SW 1271 (cell line): ENCODE data around the gene TAF5.
"Not testable (repeated sequence)": the region's sequence is repeated elsewhere in the genome, so short reads cannot be mapped to it uniquely, and the experiment has no call there.

Experiments
- DNase-seq, 2 experiments: peaks; one replicate each; lab custom pipeline; 2025; lab: John Stamatoyannopoulos, UW

The TAF5 gene

DNA sequence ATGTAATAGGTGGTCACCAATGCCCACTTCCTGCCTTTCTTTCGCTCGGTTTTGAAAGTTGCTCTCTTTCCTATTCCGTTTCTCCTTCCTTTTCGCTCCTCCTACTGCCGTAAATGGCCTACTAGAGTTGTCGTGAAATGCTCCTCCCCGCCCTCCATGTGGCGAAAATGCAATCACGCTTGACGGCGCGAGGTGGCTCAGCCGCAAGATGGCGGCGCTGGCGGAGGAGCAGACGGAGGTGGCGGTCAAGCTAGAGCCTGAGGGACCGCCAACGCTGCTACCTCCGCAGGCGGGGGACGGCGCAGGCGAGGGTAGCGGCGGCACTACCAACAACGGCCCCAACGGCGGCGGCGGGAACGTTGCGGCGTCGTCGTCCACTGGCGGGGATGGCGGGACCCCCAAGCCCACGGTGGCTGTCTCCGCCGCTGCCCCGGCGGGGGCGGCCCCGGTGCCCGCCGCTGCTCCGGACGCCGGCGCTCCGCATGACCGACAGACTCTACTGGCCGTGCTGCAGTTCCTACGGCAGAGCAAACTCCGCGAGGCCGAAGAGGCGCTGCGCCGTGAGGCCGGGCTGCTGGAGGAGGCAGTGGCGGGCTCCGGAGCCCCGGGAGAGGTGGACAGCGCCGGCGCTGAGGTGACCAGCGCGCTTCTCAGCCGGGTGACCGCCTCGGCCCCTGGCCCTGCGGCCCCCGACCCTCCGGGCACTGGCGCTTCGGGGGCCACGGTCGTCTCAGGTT, at the start of gene TAF5:
Gene TAF5 (plus strand): TSS at position 195 of the 737 bp plus-strand sequence. CDS start 14 bp downstream, at position 209.
- DNase-seq: peak; percentile 83 to 95

DNA sequence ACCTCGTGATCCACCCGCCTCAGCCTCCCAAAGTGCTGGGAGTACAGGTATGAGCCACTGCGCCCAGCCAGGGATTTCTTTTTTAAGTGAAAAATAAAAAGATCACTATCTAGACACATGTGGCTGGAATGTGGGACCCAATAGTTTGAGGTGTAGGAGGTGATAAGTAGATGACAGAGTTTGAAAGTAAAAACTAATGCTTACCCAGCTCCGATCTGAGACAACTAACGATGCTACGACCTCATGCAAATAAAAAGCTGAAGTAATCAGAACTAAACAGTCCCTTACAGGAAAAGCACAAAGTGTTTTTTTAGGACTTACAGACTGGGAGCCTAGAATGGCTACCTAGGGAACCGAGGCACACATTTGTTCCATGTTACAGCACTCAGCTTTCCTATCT, 39.9 kb upstream of the TAF5 start:
- no peak for DNase-seq

DNA sequence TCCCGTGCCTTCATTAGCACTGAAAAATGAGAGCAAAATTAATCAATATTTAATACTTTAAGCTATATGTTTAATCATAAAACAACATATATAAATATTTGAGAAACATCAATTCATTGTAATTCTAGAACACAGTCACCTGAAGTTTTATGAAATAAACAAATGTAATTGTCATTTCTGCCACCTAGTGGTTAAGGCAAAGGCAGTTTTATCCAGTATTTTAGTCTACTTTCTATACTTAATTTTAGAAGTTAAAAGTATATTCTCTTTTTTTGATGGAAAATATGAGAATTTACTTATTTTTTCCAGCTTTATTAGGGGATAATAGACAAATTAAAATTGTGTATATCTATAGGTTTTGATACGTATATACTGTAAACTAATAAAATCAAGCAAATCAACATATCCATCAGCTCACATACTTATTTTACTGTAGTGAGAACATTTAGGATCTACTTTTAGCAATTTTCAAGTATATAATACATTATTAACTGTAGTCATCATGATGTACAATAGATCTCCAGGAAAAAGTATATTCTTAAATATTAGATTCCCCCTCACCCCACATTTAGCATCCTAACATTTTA, 33.7 kb upstream of the TAF5 start:
- DNase-seq: peak in 1 of 2 experiments; percentile 44

DNA sequence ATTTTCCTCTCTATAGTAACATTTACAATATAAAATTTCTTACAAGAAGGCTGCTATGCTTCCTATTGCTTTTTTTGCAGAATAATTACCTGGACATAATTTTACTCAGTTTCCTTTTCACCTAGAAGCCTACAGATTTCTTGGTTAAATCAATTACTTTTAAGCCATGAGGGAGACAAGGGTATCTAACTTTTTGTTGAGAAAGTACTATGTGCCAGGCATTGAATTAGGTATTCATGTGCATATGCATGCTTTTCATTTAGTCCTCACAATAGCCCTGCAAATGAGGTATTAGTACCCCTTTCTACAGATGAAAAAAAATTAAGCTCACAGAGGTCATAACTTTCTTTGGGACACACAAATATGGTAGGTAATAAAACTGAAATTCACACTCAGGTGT, 33.2 kb upstream of the TAF5 start:
- DNase-seq: no peak

DNA sequence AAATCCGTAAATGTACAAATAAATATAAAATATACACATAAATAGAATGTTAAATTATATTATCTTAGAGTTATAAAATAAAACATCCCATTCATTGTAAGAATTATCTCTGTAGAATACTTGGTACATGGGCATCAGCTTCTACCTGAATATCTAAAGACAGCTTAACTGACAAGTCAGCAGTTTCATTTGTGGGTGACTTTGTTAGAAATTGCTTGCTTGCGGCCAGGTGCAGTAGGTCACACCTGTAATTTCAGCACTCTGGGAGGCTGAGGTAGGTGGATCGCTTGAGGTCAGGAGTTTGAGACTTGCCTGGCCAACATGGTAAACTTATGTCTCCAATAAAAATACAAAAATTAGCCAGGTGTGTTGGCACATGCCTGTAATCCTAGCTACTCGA, 31.4 kb upstream of the TAF5 start:
- DNase-seq: no peak

DNA sequence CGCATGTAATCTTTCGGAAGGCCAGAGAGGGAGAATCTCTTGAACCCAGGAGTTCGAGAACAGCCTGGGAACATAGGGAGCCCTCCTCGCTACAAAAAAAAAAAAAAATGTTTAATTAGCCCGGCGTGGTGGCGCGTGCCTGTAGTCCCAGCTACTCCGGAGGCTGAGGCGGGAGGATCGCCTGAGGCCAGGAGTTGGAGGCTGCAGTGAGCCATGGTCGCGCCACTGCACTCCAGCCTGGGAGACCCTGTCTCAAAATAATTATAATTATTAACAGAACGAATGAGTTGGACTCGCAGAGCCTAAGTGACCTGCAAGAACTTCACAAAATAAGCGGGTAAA, 17.6 kb upstream of the TAF5 start:
- DNase-seq: no peak

DNA sequence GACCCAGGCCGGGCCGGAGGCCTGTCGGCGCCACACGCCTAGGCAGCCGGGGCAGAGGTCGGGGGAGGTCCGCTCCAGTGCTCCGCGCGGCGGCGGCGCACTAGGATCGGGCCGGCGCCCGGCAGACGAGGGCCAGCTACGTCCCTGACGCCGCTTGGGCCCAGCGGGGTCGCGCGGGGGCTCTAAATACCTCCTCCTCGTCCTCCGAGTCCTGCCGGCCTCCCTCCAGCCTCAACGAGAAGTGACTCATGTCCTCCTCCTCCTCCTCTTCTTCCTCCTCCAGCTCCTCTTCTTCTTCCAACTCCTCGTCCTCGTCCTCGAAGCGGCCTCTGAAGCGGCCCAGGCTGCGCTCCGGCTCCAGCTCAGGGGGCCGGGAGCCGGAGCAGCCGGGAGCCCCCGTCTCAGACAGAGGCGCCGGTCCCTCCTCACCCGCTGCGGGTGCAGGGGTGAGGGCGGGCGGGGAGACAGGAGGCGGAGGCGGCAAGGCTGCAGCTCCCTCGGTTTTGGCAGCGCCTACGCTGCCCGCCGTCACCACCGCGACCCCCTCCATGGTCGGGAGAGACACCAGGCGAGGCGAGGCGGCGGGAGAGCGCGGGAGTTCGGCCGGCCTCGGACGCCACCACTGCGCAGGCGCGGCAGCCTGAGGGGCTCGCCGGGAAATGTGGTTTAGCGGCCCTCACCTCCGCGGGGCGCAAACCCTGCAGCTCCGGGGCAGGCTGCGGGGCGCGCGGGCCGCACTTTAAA, 17.1 kb upstream of the TAF5 start, which contains the start of gene PCGF6:
Gene PCGF6 (minus strand): TSS at position 624 of the 744 bp plus-strand sequence. CDS start 74 bp downstream, at position 550.
- DNase-seq: peak in 1 of 2 experiments; percentile 58

DNA sequence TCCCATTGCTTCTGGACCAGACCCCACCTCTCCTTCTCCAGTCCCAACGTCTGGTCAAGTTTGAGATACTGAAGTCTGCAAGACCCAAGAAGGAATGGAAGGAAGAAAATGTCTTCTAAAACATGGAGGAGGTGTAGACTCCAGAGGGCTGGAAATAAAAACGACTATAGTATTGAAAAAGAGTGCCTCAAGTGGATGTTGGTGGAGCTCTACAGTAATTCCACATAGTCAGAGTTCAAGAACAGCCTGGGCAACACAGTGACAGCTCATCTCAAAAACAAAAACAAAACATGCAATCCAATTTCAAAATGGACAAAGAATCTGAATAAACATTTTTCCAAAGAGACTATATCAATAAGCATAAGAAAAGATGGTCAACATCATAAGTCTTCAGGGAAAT, 14.5 kb upstream of the TAF5 start:
- peak in 1 of 2 experiments; percentile 12 for DNase-seq

DNA sequence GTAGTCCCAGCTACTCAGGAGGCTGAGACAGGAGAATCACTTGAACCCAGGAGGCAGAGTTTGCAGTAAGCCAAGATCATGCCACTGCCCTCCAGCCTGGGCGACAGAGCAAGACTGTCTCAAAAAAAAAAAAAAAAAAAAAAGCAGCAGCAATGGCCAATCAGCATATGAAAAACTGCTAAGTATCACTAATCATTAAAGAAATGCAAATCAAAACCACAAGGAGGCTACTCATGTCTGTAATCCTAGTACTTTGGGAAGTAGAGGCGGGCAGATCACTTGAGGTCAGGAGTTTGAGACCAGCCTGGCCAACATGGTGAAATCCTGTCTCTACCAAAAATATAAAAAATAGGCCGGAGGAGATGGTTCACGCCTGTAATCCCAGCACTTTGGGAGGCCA, 13.2 kb upstream of the TAF5 start:
- DNase-seq: not testable (repeated sequence)

DNA sequence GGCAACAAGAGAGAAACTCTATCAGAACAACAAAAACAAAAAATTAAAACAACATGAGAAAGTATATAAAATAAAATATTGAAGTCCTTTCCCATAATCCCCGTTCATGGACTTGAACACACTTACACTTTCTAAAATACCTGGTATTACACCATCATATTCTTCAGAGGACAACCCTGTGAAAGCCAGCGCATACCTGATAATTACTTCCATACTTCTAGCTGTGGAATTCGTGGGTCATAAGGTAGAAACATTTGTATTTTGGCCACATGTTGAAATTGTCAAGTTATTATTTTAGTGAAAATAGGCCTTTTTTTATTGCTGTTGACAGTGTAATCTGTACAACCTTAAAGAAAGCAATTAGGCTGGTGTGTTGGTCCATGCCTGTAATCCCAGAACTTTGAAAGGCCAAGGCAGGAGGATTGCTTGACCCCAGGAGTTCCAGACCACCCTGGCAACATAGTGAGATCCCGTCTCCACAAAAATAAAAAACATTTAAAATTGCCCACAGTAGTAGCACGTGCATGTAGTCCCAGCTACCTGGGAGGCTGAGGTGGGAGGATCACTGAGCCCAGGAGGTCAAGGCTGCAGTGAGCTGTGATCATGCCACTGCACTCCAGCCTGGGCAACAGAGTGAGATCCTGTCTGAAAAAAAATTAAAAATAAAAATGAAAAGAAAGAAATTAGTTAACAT, 11.7 kb upstream of the TAF5 start:
- DNase-seq: no peak

DNA sequence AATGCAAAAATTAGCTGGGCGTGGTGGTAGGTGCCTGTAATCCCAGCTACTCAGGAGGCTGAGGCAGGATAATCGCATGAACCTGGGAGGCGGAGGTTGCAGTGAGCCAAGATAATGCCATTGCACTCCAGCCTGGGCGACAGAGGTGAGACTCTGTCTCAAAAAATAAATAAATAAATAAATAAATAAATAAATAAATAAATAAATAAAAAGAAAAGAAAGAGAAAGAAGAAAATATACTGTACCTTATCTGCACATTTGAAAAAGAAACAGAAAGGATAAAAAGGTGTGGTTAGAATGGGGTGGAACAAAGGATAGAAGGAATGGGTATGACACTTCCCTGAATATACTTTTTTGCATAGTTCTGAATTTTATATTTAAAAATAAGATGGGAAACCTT, 8.3 kb upstream of the TAF5 start:
- not testable (repeated sequence) for DNase-seq

DNA sequence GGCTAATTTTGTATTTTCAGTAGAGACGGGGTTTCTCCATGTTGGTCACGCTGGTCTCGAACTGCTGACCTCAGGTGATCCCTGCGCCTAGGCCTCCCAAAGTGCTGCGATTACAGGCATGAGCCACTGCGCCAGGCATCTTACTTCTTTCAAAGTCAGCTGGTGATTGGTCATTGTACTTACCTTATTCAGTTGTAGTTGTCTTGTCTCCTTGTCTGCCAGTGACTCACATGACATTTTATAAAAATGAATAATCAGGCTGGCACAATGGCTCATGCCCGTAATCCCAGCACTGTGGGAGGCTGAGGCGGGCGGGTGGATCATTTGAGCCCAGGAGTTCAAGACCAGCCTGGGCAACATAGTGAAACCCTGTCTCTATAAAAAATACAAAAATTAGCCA, 7.0 kb upstream of the TAF5 start:
- peak in 1 of 2 experiments; percentile 41 for DNase-seq

DNA sequence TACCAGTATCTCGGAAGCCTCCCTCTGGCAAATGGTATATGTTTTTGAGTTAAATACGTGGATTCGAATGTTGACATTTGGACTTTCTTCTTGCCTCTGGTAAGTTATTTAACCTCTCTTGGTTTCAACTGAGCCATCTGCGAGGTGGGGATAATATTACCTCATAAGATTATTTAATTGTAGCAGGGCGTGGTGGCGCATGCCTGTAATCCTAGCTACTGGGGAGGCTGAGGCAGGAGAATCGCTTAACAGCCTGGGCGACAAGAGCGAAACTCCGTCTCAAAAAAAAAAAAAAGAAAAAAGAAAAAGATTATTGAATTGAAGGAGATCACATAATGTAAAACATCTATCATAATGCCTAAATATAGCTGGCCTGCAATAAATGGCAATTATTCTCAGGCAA, 396 bp upstream of the TAF5 start:
- no peak for DNase-seq

DNA sequence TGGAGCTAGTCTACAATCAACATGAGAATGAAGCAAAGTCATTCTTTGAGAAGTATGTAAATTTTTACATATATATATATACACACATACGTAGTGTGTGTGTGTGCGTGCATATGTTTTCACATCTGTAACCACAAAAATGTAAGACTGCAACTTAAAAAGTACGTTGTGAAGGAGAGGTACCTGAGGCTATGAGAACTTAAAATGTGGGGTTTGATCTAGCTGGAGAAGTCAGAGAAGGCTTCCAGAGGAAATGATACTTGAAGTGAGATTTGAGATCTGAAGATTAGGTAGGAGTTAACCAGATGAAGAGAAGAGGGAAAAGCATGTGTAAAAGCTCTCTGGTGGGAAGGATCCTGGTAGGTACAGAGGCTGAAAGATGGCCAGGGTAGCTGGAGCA, 5.8 kb downstream of the TAF5 start:
- no peak for DNase-seq

DNA sequence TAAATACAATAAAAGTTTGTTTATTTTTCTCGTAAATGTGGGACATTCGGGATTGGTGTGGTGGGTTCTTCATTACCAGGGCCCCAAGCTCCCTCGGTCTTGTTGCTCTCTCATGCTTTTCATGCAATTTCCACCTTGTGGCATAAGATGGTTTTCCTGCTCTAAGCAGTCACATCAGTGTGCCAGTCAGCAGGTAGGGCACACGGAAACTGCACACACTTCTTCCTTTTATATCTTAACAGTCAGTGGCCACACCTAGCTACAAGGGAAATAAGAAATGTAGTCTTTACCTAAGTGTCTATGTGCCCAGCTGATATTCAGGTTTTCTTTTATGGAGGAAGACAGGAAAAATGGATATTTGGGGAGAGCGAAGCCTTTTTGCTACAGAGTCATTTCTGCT, 6.5 kb downstream of the TAF5 start:
- no peak for DNase-seq

DNA sequence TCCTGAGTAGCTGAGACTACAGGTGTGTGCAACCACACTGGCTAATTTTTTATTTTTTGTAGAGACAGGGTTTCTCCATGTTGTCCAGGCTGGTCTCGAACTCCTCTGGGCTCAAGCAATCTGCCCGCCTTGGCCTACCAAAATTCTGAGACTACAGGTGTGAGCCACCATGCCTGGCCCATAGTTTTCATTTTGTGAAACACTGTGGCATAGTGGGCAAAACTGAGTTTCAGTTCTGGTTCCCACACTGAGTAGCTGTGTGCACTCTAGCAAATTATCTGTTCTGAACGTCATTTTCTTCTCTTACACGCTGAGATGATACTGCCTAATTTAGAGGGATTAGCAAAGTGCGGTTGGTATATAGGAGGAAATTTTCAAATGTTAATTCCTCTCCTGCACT, 15.0 kb downstream of the TAF5 start:
- DNase-seq: no peak

DNA sequence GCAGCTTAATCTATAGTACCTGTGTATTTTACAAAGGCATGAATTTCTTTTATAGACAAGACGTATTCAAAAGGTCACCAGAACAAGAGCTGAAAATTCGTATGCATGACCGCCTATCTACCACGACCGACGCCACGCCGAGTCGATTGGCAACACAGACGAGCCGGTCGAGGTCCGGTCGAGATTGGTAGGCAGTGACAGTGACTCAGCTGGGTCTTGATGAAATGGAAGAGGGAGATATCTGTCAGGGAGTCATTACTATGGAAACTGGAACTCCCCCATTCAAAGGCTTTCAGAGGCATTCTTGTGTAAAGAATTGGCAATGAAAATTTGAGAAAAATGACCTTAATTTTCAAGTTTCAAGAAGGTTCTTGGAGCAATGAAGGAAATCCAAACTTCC, 26.4 kb downstream of the TAF5 start:
- DNase-seq: no peak

DNA sequence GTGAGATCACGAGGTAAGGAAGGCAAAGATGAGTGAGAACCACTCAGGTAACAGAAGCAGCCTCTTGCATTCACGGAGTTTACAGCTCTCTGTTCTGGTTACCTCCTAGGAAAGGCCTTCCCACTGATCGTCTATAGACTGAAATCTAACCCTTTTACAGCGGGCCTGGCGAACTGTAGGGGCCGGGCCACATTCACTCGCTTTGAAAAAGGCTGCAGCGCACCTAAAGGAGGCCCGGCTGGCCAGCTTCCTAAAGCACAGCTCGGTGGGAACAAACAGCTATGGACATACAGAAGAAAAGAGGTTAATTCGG, 27.9 kb downstream of the TAF5 start:
- no peak for DNase-seq

DNA sequence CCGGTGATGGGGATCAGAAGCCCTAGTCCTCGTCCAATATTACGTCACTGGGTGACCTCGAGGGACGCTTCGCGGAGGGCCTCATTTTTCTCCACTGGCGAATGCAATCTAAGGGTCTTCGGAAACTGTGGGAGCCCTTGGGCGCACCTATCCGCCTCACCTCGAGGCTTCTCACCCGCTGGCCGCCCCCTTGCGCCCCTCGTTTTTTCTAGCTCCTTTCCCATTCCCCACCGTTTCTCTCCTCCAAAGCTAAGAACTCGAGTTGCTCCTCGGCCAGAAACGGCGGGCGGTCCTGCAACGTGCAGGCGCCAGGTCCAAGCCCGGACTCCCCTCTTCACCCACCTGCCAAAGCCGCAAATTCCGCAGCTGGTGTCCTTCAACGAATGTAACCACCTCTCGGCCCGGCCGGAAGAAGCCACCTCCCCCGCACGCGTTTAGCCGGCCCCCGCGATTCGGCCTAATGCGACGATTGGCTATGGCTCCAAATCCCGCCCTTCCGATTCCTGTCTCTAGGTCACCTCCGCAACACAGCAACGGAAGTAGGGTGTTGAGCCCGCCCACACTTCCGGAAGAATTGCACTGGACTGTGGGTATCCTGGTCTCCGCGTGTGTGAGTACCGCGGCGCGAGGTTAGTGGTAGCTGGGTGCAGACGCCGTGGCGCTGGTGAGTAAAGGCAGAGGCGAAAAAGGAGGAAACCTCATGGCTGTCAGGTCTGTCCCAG, 28.5 kb downstream of the TAF5 start, which contains the start of the genes ATP5MK and PDCD11:
Gene ATP5MK (minus strand): TSS at position 409 of the 722 bp plus-strand sequence. CDS start 4,018 bp downstream, outside the sequence.
Gene PDCD11 (plus strand): TSS at position 560 of the 722 bp plus-strand sequence. CDS start 1,801 bp downstream, outside the sequence.
- peak; percentile 83 to 97 for DNase-seq

DNA sequence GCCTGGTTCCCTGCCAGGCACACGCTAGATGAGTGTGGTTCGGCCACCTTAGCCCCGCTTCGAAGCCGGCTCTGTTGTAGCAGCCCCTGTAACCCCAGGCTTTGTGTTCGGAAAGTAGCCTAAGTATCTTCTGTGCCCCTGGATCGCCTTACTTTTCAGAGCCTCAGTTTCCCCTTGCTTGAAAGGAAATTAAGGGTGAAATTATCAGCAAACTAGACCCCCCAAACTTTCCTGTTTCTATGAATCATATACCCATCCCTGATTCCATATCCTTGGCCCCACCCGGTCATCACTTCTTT, 29.0 kb downstream of the TAF5 start:
- DNase-seq: no peak

DNA sequence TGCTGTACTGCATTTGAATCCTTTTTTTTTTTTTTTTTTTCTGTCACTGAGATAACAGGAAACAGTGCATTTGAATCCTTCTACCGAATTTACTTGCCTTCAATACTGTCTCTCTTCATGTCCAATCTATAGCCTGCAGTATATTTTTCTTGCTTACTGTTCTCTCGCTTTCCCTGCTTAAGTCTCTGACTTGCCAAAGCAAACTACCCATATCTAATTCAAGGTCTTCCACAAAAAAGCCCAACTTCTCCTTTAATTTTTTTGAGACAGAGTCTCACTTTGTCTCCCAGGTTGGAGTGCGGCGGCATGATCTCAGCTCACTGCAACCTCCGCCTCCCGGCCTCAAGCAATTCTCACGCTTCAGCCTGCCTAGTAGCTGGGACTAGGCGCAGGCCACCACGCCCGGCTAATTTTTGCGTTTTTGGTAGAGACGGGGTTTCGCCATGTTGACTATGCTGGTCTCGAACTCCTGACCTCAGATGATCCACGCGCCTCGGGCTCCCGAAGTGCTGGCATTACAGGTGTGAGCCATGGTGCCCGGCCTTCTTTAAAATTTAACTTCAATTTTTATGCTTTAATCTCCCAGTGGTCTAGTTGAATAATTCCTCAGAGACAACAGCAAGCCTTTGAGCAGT, 29.5 kb downstream of the TAF5 start:
- no peak for DNase-seq
